ENCODE measurements around the gene EFCAB3.

- TF ChIP-seq CTCF (conservative IDR thresholded peaks at IDR 0.05; ENCODE audit: low read length) (no peak), EZH2phosphoT487 (IDR thresholded peaks at IDR 0.05; ENCODE audit: borderline replicate concordance, low read depth, low read length) (no peak)
These were observed at the start of gene EFCAB3 for GRCh38 chr17:62380253-62380652.
